HG02798 (cell line): ENCODE measurements around the gene CCDC171.

Experiments
- ATAC-seq: cut with Tn5 transposase; IDR thresholded peaks from one replicate; pipeline ENCODE4 v1.9.1; 2021; ENCODE audit warnings: mild to moderate bottlenecking; ENCODE audit not compliant: unreplicated experiment, poor library complexity

Gene CCDC171

DNA sequence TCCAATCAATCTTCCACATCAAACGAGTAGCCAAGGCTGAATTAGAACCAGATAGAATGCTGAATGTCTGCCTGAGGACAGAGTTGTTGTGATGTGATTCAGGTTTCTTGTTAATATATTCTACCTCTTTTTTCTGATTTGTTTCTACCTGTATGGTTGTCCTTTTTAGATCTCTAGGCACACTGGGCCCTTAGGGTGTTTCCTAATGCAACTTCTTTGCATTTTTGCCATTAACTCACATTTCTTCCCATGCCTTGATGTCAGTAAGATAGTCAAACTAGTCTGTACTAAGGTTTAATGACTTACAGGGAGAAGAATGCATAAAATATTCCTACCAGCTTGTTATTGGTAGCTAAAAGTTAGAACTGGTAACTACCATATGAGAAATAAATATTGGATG, 413.6 kb downstream of the CCDC171 start:
- ATAC-seq = no peak

GRCh38 chr9:15967068-15967467, 414.2 kb downstream of the CCDC171 start:
- ATAC-seq = no peak

GRCh38 chr9:15972760-15973159, 419.9 kb downstream of the CCDC171 start:
- no peak for ATAC-seq

GRCh38 chr9:15975101-15975778, 422.4 kb downstream of the CCDC171 start:
- ATAC-seq = no peak

DNA sequence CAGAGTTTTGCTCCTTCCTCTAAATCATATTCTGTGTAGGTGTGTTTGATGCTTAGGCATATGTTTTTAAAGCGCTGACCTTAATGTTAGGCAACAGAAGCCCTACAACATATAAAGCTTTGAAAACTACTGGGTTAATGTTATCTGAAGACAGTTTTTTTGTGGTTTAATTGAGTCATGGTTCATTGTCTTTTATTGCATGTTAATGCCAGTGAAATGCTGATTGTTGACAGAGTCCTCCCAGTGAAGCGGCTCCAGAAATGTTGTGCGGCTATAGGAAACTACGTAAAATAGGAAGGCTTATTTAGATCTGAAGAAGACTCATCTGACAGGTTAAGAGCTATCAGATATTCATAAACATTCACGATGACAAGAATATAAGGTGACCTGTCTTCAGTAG, 424.6 kb downstream of the CCDC171 start:
- no peak for ATAC-seq

GRCh38 chr9:15982182-15982581, 429.3 kb downstream of the CCDC171 start:
- no peak for ATAC-seq

DNA sequence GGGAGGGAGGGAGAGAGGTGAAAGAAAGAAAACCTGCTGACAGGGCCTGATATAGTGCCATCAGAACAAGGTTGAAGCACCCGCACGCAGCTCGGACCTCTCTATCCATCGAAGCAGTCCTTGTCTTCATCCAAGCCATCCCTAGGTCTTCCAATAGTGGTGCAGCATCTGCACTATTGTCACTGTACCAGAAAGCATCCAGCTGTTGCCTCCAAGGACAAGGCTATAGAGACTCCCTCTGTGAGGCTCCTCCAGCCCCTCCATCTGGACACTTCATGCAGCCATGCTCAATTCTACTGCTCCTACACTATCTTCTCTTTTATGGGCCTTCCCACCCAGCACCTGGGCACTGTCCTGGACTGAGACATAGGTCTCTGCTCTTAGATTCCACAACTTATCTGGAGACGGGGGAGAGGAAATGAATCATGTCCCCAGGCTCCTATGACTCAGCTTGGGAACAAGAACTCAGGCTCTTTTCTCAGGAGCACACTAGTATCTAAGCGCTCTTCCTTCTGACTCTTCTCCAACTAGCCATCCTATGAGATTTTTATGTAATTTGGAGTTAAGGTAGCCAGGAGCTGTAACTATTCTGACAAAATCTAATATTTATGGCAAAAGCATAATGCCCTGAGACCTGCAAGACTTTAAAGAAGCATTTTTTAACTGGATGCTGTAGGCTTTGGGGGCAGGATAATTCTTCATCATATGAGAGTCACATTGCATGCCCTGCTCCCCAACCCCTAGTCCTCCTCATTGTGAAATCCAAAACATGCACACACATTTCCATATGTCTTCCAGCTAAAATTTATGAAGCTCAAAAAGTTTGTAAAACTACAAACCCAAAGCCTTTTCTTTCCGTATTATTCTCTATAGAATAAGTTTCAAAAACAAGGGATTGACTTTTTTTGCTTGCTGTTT, 446.8 kb downstream of the CCDC171 start:
- no peak for ATAC-seq

DNA sequence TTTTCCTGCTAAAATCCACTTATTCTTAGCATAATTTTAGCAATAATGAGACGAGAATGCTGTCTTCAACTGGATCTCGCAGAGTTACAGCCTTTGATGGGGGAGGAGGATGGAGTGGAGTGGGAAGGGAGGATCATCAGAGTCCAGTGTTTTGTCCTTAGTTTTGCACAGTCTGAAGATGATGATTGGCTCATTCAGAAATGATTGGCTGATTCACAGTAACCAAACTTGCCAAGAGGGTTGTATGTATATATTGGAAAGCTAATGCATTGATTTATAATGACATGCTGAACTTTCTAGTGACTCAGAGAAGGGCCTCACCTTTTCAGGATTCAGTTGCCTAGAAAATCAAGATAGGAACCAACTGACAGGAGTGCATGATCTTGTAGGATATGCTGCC, 448.0 kb downstream of the CCDC171 start:
- ATAC-seq = no peak

- no peak for ATAC-seq
Observed at GRCh38 chr9:16001856-16002255, 449.0 kb downstream of the CCDC171 start.

GRCh38 chr9:16002816-16003215, 450.0 kb downstream of the CCDC171 start:
- no peak for ATAC-seq

DNA sequence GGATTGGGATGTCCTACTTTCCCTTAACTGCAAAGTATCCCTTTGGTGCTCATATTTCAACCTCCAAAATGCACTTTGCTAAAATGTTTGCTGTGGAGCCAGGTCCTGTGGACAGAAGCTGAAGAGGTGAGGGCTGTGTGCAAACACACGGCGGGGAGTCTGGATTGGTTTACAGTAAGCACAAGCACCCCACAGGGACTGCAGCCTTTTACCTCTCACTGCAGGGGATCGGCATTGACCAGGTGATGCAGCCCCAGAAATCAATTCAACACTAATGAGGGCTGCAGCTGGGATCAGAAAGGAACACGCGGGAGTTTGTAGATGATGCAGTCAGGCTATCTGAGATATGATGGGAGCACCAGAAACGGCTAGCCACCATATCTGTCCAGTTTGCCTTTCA, 450.9 kb downstream of the CCDC171 start:
- ATAC-seq = no peak

- ATAC-seq = no peak
Observed at GRCh38 chr9:16004613-16005012, 451.8 kb downstream of the CCDC171 start.

DNA sequence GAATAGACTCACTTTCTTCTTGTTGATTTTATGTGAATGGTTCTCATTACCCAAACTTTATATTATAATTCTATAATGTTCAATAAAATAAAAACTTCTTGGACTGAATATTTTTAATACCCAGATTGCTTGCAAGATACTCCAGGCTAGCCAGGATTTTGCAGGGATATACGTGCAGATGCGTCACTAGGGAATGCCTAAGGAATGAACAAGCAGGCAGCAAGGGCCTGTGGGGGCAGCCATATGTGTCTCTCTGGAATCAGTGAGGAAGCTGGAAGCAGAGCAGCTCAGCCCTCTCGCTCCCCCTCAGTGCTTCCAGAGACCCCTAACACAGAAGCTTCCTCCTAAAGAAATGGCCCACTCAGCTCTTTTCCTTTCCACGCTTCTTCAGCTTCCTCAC, 457.4 kb downstream of the CCDC171 start:
- no peak for ATAC-seq

- ATAC-seq = no peak
Observed at GRCh38 chr9:16012621-16013020, 459.8 kb downstream of the CCDC171 start.

DNA sequence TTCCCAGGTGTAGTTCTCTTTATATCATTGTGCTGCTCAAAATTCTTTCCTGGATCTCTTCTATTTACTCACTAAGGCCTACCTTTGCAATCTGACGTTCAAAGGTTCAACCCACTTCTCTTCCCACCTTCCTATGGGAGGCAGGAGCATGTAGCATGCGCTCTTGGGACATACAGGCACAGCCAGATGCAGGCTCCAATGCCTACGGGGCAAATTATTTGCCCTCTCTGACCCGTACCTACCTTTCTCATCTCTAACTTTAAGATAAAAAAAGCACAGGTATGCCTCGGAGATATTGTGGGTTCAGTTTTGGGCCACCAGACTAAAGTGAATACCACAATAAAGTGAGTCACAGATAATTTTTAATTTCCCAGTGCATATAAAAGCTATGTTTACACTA, 460.5 kb downstream of the CCDC171 start:
- no peak for ATAC-seq

DNA sequence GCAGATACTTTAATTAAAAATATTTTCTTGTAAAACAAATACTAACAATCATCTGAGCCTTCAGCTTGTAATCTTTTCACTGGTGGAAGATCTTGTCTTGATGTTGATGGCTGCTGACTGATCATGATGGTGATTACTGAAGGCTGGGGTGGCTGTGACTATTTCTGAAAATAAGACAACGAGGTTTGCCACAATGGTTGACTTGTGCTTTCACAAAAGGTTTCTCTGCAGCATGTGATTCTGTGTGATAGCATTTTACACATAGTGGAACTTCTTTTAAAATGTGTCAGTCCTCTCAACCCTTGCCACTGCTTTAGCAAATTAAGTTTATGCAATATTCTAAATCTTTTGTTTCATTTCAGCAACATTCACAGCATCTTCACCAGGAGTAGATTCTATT, 461.0 kb downstream of the CCDC171 start:
- no peak for ATAC-seq

- ATAC-seq = no peak
Observed at GRCh38 chr9:16022228-16022627, 469.4 kb downstream of the CCDC171 start.

DNA sequence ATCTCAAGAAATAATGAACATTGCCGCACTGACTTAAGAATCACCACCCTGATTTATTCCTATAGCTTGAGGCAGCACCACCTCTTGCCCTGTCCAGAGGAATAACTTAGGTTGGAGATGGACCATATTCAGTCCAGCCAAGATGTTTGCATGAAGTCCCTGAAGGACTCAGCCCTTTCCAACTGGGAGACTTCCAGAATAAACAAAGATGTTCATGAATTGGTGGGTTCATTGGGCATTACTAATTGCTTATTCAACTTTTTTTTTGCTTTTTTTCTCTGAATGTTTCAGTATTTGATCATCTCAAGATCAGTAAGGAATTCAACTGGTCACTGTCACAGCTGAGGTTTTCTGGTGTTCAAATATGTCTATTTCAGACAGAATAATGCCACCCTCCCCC, 470.6 kb downstream of the CCDC171 start:
- ATAC-seq = no peak
